Measurements from ENCODE around the gene REV1.
"Not testable (repeated sequence)": the region's sequence is repeated elsewhere in the genome, so short reads cannot be mapped to it uniquely, and the experiment has no call there.

REV1 gene

DNA sequence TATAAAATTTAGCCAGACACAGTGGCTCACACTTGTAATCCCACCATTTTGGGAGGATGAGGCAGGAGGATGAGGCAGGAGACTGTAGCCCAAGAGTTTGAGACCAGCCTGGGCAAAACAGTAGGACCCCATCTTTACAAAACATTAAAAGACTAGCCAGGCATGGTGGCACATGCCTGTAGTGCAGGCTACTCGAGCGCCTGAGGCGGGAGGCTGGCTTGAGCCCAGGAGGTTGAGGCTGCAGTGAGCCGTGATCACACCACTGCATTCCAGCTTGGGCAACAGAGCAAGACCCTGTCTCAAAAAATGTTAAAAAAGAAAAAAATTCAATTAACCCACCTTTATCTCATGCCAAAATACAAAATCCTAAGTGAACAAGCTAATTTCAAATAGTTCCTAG is 4.0 kb downstream of the REV1 start:
- no peak for FAIRE-seq

DNA sequence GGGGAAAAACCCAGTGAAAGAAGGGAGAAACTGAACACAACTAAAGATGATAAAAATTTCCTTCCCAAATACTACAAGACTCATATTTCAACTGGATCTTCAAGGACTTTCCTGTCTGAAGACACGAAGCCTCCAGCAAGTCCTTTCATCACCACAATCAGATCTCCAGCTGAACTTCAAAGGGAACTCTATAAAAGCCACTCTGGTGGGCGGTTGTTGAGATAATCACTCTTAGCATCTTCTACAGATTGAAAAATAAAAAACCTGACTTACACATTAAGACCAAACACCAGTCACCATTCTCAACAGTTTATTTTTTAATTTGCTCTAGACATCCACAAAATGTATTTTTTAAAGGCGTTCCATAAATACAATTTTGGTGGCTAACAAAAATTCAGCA is 4.4 kb downstream of the REV1 start:
- no peak for FAIRE-seq

DNA sequence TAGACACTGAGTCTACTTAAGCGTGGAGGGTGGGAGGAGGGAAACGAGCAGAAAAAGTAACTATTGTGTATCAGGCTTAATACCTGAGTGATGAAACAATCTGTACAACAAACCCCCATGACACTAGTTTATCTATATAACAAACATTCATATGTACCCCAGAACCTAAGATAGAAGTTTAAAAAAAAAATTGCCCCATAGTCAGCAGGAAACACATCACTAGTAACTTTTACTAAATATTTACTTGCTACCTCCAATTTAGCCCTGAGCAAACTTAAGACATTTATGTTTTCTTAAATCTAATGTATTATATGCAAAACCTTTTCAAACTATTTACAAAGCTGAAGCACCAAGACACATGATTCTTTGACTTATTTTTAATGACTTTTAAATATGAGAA is 5.6 kb downstream of the REV1 start:
- FAIRE-seq: no peak

DNA sequence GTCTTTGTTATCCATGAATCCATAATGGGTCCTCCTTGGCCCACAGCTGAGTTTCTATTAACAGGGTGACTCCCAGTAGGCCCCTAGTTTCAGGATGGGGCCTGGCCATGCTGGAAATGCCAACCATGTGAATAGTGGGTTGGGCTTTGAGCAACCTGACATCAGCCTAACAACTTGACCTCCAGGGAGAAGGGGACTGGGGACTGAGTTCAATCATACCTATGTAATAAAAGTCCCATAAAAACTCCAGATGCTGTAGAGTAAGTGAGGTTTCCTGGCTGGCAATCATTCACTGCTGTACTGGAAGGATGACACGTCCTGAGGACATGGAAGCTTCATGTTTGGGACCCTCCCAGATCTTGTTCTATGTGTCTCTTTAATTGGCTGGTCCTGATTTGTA is 7.9 kb downstream of the REV1 start:
- no peak for FAIRE-seq

DNA sequence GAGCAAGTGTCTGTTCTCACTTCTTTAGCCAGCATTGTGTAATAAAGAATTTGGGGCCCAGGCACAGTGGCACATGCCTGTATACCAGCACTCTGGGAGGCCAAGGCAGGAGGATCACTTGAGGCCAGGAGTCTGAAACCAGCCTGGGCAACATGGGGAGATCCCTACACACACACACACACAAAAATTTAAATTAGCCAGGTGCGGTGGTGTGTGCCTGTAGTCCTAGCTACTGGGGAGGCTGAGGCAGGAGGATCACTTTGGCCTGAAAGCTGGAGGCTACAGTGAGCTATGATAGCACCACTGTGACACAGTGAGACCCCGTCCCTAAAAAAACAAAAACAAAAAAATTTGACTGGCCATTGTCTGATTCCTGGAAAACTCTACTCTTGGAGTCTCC is 8.3 kb downstream of the REV1 start:
- FAIRE-seq: no peak

DNA sequence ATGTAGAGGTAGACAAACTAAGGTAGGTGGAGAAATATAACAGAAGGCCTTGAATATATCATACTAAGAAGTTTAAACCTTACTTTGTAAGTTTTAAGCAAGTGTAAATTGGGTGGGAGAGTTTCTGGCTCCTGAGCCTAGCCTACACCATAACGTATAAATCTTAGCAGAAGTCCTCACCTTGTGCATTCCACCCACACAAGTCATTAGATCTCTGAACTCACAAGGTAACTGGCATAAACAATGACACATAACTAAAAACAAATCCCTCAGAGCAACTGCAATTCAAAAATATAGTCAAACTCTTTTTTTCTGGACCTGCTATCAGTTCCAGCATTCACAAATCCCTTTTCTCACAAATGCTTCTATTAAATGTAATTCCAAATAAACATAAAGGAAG is 9.4 kb downstream of the REV1 start:
- FAIRE-seq: no peak

DNA sequence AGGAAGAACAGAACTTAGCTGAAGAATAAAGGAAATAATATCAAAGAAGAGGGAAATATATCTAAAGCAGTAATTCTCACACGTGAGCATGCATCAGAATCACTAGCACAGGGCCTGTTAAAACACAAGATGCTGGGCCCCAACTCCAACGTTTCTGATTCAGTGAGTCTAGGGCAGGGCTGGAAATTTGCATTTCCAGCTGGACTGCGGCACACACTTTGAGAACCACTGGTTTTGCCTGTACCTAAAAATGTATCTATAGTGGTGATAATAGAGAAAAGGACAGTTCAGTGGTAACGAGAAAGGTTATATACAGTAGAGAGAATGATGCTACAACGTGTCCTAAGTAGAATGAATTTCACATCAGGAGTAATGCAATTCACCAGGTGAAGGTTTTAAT is 11.2 kb downstream of the REV1 start:
- no peak for FAIRE-seq

DNA sequence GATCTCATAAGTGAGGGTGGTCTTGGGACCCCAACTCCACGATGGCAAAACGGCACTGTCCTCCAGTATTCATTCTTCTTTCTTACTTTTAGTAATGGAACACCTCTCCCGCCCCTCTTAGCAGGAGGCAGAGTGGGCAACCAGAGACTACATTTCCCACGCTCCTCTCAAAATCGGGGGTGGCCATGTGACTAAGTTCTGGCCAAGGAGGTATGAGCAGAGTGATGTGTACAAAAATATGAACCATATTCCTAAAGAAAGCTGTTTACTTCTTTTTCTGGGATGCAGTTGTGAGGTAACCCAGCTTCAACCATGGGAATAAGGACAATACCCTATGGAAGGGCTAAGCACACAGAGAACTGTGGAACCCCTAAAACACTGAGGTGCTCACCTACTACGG is 12.8 kb downstream of the REV1 start:
- FAIRE-seq: no peak

DNA sequence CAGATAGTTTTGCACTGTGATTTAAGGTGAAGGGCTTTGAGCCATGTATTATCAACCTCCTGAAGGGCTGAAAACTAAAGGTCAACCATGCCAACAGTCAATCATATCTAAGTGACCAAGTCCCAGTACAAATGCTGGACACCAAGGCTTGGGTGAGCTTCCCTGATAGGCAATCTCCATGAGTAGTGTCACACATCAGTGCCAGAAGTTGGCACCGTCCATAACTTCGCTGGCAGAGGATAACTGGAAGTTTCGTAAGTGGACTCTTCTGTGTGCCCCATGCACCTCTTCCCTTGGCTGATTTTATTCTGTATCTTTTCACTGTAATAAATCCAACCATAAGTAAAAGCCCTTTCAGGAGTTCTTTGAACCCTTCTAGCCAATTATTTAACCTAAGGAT is 13.2 kb downstream of the REV1 start:
- no peak for FAIRE-seq

DNA sequence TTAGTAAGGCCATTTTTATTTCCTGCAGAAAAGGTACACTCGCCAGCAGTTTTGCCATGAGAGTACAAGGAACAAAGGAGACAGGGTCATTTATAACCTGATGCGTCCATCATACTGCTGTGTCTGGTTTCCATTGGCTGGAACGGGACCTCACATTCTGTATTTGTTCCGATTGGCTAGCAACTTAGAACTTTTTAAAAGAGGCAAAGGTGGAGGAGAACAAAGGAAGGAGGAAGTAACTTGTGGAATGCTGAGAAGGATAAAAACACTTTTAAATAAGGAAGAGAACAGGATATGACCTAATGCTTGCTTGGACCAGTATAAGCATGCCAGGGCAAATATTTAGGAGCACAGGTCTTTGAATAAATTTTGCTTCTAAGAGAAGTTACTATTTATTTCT is 14.7 kb downstream of the REV1 start:
- not testable (repeated sequence) for FAIRE-seq

DNA sequence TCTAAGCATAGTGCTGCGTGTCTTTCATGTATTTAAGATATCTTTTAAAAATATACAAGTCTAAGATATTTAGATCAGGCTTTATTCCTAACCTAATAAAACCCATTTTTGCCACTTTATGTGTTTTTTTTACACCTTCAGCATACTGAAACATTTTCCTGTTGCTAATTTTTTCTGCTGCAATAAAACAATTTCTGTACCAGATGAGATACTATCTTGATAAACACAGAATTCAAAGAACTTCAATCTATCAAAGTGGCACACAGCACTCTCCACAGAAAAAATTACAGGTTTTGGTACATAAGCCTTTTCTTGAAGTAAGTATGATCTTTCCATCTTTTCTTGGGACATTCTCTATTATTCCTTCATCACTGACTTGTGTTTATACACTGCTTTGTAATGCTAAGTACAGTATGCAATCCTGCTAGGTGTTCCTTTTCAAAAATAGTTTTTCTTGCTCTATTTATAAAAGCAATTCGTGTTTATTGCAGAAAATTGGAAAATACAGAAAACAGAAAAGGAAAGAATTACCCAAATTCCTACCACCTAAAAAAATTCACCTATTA is 16.2 kb downstream of the REV1 start:
- FAIRE-seq: no peak

DNA sequence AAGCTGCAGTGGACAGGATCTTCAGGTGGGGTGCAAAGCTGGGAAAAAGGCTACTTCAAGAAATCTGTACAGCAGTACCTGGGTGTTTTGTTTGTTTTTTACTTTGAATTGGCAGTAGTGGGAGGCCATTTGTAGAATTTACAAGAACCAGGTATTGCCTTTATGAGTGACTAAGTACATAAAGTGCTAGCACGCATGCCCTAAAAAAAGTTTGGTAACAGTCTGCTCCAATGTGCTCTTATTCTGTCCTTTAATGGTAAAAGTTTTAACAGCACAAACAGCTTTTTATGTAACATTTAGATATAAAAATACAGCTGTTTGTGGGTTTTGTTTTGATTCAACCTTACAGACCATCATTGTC is 17.2 kb downstream of the REV1 start:
- FAIRE-seq: no peak

DNA sequence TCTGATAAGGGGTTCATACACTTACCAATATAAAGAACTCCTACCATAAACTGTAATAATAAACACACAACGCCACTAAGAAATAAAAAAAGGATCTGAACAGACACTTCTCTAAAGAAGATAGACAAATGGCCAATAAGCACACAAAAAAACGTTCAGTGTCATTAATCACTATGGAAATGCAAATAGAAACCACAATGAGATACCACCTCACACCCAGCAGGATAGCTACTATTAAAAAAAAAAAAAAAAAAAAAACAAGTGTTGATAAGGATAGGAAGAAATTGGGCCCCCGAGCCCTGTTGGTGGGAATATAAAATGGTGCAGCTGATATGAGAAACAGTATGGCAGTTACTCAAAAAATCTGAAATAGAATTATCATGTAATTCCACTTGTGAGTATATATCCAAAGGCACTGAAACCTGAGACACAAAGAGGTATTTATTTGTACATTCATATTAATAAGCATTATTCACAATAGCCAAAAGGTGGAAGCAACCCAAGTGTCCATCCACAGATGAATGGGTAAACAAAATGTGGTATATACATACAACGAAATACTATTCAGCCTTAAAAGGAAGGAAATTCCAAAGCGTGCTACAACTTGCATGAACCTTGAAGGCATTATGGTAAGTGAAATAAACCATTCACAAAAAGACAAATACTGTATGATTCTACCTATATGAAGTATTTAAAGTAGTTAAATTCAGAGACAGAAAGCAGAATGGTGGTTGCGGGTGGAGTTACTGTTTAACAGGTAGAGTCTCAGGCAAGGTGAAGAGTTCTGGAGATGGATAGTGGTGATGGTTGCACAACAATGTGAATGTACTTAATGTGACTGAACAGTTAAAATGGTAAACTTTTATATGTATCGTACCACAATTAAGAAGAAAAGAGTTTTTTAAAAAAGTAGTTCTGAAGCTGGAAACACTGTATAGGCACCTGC is 17.9 kb downstream of the REV1 start:
- FAIRE-seq: no peak

DNA sequence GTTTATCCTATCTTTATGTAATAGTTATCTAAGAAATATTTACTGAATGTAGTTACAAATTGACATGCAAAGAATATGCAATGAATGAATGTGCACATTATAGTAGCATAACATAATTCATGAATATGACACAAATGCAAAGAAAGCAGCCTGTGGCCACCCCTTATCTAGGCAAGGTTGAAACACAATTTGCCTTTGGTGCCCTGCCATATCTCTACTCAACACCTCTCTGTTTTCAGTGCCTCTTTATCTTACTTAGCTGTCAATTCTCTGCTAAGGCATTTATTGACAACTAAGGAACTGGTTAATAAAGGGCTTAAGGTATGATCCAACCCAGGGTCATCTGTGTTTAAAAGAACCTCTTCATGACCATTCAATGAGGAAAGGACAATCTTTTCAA is 18.9 kb downstream of the REV1 start:
- FAIRE-seq: no peak

DNA sequence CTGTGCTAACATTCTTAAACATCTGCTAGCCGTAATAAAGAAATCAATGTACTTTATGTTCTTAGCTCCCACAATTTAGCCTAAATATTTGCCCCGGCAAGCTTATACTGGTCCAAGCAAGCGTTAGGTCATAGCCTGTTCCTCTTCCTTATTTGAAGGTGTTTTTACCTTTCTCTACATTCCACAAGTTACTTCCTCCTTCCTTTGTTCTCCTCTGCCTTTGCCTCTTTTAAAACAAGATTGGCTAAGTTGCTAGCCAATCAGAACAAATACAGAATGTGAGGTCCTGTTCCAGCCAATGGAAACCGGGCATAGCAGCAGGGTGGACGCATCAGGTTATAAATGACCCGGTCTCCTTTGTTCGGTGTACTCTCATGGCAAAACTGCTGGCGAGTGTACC is 19.4 kb downstream of the REV1 start:
- not testable (repeated sequence) for FAIRE-seq

DNA sequence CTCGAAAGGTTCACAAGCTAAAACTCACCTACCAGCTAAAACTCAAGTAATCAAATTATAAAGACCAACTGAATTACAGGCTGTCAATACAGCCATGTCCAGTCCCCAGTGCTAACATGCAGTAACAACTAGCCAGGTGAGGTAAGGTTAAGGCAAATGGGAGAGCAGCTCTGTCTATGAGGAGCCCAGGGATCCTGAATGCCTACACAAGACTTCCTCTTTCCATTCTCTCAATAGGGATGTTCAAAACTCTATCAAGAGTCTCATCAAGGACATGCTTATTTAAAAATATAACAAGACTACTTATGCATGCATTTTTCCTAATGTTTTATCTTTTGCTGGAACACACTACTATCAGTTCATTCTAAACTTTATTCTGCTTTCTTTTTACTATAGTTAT is 20.4 kb downstream of the REV1 start:
- FAIRE-seq: no peak

DNA sequence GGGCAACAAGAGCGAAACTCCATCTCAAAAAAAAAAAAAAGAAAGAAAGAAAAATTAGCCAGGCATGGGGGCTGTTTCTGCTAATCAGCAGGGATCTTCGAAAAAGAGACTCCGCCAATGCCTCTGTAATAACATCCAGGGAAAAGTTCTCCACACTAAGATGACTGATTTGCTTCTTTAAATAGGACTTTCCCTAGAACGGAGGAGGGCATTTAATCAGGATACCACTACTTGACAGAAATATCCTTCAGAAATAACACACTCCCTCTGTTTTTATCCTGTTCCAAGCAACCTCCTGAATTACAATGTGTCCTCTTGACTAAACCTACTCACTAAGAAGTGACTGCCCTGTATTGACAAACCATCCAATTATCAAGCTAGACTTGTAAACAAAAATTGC is 21.7 kb downstream of the REV1 start:
- FAIRE-seq: no peak

DNA sequence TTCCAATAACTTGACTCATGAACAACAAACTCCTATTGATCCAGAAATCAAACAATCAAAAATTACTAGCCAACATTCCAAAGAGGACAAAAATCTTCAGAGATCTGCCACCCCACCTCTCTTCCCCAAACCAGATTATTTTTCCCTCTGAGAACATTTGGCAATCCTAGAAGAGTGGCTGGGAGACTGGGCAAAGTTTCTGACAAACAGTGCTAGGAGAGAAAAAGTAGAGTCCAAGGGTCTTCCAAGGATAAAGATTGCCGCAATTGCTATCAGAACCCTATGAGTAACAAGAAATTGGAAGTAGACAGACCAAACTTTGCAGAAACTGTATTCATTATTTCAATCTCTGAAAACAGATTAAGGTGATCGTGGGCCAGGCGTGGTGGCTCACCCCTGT is 22.4 kb downstream of the REV1 start:
- FAIRE-seq: no peak

DNA sequence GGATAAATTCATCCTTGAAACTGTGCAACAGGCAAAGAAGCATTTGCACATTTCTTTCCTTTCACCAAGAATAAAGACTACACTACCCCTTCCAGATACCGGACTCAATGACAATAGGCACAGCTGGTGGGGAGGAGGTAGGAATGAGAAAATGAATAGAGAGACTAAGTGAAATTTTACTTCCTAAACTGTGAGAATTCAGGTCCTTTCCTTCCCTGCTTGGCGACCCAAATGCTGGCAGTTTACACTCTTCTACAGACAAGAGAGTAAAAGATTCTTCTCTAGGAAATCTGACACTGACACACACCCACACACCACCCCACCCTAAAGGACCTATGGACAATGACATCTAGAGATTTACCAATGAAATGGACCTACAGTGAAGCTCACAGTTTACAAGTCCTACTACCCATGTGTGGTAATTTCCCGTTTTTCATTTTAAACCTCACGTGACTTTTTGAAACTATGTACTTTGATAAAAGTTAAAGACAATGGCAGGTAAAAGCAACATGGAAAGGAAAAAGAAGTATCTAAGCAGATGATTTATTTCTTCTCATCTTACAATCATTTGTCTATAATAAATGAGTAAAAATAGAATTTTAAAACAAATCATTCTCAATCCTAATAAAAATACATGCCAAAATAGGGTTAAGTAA is 27.9 kb downstream of the REV1 start:
- no peak for FAIRE-seq

DNA sequence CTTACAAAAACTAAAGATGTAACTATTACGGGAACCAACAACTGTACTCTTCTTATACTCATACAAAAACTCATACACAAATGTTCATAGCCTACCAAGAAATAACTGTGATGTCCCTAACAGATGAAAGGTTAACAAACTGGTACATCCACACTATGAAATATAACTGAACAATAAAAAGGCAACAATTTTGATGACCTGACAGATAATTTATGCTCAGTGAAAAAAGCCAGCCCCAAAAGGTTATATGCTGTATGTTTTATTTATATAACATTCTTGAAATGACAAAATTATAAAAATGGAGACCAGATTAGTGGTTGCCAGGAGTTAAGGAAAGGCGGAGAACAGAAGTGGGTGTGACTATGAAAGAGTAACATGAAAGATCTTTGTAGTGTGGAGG is 31.3 kb downstream of the REV1 start:
- no peak for FAIRE-seq

DNA sequence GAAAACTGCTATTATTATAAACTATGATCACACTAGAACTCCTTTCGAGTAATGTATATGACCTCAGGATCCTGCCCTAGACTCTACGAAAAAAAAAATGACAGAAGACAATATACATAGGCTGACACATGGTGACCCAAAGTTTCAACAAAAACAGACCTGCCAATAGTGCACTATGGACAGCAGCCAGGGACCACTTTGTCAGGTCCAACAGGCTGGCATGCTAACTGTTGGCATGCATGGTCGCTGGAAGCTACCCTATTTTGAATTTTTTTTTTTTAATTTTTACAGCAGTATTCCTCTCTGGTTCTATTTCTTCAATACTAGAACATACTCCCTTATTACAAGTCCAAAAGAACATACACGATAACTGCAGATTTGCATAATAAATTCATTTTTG is 38.1 kb downstream of the REV1 start:
- no peak for FAIRE-seq

DNA sequence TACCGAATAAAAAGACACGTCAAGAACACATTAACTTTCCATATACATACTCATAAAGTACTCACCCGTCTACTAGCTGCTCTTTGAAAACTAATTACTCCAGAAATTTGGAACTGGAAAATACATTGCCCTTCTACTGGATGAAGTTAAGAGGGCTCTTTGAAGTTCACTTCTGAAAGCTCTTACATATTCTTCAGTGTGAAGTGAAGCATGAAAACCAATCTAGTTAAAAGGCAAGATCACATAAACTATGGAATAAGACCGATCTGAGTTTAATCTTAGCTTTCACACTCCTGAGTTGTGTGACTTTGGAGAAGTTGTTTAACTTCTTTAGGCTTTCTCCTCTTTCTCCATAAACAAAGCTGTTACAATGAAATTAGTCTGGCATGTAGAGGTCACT is 38.5 kb downstream of the REV1 start:
- FAIRE-seq: no peak

DNA sequence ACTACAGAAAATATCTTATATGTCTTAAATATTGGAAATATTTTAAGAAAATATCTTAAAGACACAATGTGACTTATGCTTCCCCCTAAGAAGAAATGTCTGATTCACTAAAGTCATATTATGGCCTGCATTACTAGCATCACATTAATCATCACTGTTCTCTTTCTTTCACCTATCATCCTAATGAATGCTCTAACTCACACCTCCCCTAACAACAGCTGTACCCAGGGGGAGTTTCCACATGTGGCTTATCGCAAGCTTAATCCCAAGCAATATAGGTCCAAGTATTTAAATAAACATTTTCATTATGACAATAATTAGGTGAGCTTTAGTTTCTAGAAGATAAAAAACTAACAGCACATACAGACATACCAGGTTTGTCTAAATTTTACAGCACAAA is 39.6 kb downstream of the REV1 start:
- FAIRE-seq: no peak

DNA sequence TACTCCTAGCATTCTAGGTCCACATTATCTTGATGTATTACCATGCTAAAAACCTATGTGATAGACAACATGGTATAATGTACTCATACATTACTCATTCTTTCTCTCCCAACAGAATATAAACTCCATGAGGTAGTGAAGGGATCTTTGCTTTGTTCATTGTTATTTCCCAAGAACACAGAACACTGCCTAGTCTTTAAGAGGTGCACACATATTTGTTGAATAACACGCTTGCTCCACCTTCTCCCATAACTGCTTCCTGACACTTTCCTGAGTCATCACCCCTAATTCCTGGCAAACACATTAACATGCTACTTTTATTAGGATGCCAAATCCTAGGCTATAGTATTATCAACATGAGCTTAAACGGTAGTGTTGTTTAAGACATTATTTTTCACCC is 41.3 kb downstream of the REV1 start:
- no peak for FAIRE-seq
